Activated CD8-positive, alpha-beta T cell treated with anti-CD3 and anti-CD28 coated beads, Interleukin-2, amount 10 ng/mL, durations not matched to agents 7 days and 5 days (primary cell): ENCODE data around the gene GNB1. TPM values are rescaled to one million over a fixed set of nuclear protein-coding genes. Genes with fewer than 3 reads are reported as not detected.
A peak's percentile ranks its signal among the peaks of the same experiment; 100 is the strongest.

Experiments
- ATAC-seq: fragments of 150-1000 bp; cut with Tn5 transposase; one replicate; pipeline ENCODE4 v1.10.0; 2021; ENCODE audit warnings: moderate library complexity
- CTCF ChIA-PET: fragments of 350-600 bp; sonication (Branson Sonifier 250); formaldehyde crosslinking; loops from one replicate; lab custom pipeline; 2021; ENCODE audit warnings: antibody characterized with exemption; lab: Charles Lee
- POLR2A ChIA-PET: fragments of 350-600 bp; sonication (Branson Sonifier 250); formaldehyde crosslinking; loops from one replicate; lab custom pipeline; 2021; ENCODE audit warnings: antibody characterized with exemption; lab: Charles Lee
- DNase-seq: peaks from one replicate; pipeline ENCODE4 v3.0.0-alpha.2; 2020
- H3K27ac Mint-ChIP-seq: one replicate; pipeline ENCODE4 v1.8.0; 2021; ENCODE audit warnings: mild to moderate bottlenecking, mixed read lengths
- H3K27me3 Mint-ChIP-seq: one replicate; pipeline ENCODE4 v1.8.0; 2021; ENCODE audit warnings: low read depth, mixed read lengths
- H3K36me3 Mint-ChIP-seq: one replicate; pipeline ENCODE4 v1.8.0; 2021; ENCODE audit warnings: low read depth, mixed read lengths
- H3K4me1 Mint-ChIP-seq: one replicate; pipeline ENCODE4 v1.8.0; 2021; ENCODE audit warnings: low read depth, mixed read lengths
- H3K4me3 Mint-ChIP-seq: one replicate; pipeline ENCODE4 v1.8.0; 2021; ENCODE audit warnings: mild to moderate bottlenecking, mixed read lengths
- H3K9me3 Mint-ChIP-seq: one replicate; pipeline ENCODE4 v1.8.0; 2022; ENCODE audit warnings: mixed read lengths; ENCODE audit not compliant: insufficient read depth
- total RNA-seq, 2 experiments: library from RNA; stranded (reverse); gene quantifications; one replicate each; pipeline ENCODE4 v1.2.3, GENCODE V29; 2021

GNB1 gene
- total RNA-seq, 2 experiments from 2014 or later = 398 TPM

DNA sequence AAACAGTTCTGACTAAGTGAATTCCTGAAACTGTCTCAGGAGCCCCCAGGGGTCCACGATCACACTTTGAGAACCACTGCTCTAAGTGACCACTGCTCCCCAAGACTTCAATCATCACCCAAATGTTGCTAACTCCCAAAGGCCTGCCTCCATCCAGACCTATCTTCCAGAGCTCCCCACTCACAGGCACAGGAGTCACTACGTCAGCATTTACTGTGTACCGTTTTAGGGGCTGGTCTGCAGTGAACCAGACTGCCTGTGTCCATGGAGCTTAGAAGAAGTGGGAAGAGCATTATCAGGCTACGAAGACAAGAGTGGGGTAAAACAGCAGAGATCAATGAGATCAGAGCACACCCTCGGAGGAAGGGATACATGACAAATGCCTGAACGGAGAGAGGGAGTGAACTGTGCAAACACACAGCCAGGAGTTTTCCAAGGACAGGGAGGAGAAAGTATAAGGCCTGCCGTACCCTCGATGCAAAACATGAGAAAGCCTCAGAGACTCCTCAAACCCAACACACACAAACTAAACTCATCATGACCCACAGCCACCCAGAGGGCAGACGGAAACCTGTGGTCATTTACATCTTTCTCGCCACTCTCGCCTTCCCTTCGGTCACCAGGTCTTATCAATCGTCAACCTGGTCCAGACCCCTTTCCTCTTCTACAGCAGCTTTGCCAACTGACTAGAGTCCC lies 10.1 kb downstream of the GNB1 start:
- Mint-ChIP-seq H3K27ac (peak overlapping the region; percentile 58), H3K4me1 (peaks cover 56% of the 10 kb centered on the region), H3K36me3 (peaks cover 44% of the 10 kb centered on the region), H3K9me3 (no peaks in the 10 kb centered on the region), H3K4me3 (no peak overlapping the region), H3K27me3 (no peaks in the 10 kb centered on the region)
- ChIA-PET CTCF (no interaction called here), POLR2A (interaction anchor here (1.5 kb wide), 1 partner anchor 19 kb away, joined by 3 read pairs; no protein-coding TSS in a partner anchor)
- DNase-seq = no peak
- no peak for ATAC-seq

DNA sequence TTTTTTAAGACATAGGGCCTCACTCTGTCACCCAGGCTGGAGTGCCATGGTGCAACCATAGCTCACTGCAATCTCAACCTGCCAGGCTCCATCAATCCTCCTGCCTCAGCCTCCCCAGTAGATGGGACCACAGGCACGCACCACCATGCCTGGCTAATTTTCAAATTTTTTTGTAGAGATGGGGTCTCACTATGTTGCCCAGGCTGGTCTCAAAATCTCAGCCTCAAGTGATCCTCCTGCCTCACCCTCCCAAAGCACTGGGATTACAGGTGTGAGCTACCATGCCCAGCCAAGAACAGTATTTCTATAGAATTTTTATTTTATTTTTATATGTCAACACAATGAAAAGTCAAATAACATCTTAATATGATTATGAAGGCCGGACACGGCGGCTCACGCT lies 10.9 kb downstream of the GNB1 start:
- no peak overlapping the region for H3K27ac Mint-ChIP-seq
- ATAC-seq = no peak
- DNase-seq = no peak
- peaks cover 61% of the 10 kb centered on the region for H3K4me1 Mint-ChIP-seq
- H3K36me3 Mint-ChIP-seq = peaks cover 52% of the 10 kb centered on the region
- H3K27me3 Mint-ChIP-seq = no peaks in the 10 kb centered on the region
- POLR2A ChIA-PET = interaction anchor here (1.5 kb wide), 1 partner anchor 20 kb away, joined by 3 read pairs; no protein-coding TSS in a partner anchor
- CTCF ChIA-PET = no interaction called here
- no peak overlapping the region for H3K4me3 Mint-ChIP-seq
- H3K9me3 Mint-ChIP-seq = no peaks in the 10 kb centered on the region

DNA sequence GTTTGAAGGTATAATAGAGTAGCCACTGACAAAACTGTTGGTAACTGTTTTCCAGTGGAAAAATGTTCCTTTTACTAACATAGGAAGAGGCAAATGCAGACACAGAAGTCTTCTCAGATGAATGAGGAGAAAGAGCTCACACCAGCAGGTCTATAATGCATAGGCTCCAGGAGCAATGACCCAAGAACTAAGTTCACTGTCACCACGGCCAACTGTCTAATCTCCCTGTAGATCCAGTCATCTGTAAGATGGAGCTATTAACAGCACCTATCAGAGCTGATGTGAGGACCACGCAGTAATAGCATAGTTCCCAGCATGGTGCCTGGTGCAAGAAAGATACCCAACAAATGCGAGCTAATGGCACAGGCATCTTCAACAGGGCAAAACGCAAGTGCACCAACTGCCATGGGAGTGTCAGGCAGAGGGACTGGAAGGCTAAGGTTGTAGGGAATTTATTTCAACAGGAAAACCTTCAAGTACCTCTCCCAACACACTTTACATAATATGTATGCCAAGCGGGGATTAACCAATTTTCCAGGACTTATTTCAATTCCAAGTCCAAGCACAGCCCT lies 12.9 kb downstream of the GNB1 start:
- no peaks in the 10 kb centered on the region for H3K27me3 Mint-ChIP-seq
- ATAC-seq (no peak), DNase-seq (no peak)
- ChIA-PET CTCF (interaction anchor here (0.6 kb wide), 1 partner anchor 30 kb away, joined by 3 read pairs; no protein-coding TSS in a partner anchor), POLR2A (interaction anchor here (0.6 to 1.2 kb wide), 2 partner anchors 9 to 334 kb away, joined by 4 to 5 read pairs; no protein-coding TSS in a partner anchor)
- peaks cover 61% of the 10 kb centered on the region for H3K36me3 Mint-ChIP-seq
- H3K4me1 Mint-ChIP-seq = peaks cover 57% of the 10 kb centered on the region
- H3K9me3 Mint-ChIP-seq = no peaks in the 10 kb centered on the region
- no peak overlapping the region for H3K4me3 Mint-ChIP-seq
- no peak overlapping the region for H3K27ac Mint-ChIP-seq

DNA sequence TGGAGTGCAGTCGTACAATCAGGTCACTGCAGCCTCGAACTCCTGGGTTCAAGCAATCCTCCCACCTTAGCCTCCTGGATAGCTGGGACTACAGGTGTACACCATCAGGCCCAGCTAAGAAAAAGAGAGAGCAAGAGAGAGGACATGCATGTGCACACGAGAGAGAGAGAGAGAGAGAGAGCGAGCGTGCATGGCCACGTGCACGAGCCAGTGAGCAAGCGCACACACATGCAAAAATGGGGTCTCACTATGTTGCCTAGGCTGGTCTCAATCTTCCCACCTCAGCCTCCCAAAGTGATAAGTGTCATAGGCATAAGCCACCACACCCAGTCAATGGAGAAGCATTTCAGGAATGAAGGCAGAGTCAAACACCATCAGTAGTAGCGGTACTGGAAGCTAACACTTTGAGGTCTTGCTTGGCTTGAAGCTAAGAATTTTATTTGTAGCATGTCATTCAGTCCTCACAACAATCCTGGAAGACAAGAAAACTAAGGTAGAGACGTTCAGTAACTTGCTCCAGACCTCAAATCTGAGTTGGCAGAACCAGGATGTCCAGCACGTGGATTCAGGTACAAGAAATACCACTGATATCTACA lies 14.5 kb downstream of the GNB1 start:
- POLR2A ChIA-PET = interaction anchor here (1.3 kb wide), 1 partner anchor 32 kb away, joined by 5 read pairs; no protein-coding TSS in a partner anchor
- H3K4me3 Mint-ChIP-seq = no peak overlapping the region
- DNase-seq (no peak), ATAC-seq (no peak)
- peaks cover 61% of the 10 kb centered on the region for H3K4me1 Mint-ChIP-seq
- H3K27ac Mint-ChIP-seq = peak overlapping the region; percentile 63
- H3K36me3 Mint-ChIP-seq = peaks cover 68% of the 10 kb centered on the region
- CTCF ChIA-PET = interaction anchor here (0.7 kb wide), 1 partner anchor 33 kb away, joined by 3 read pairs; no protein-coding TSS in a partner anchor
- H3K27me3 Mint-ChIP-seq = no peaks in the 10 kb centered on the region
- no peaks in the 10 kb centered on the region for H3K9me3 Mint-ChIP-seq

DNA sequence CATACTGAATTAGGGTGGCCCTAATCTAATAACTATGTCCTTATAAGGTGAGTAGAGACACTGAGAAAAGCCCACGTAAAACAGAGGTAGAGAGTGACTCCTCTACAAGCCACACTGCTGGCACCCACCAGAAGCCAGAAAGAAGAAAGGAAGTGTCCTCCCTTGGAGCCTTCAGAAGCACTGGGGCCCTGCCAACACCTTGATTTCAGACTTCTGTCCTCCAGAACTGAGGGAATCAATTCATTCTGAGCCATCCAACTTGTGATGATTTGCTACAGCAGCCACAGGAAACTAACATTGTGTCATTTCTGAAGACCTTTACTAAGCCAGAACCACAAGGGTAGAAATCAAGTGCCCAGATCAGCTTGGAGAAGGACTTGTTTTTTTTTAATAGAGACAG lies 15.0 kb downstream of the GNB1 start:
- no peak for DNase-seq

DNA sequence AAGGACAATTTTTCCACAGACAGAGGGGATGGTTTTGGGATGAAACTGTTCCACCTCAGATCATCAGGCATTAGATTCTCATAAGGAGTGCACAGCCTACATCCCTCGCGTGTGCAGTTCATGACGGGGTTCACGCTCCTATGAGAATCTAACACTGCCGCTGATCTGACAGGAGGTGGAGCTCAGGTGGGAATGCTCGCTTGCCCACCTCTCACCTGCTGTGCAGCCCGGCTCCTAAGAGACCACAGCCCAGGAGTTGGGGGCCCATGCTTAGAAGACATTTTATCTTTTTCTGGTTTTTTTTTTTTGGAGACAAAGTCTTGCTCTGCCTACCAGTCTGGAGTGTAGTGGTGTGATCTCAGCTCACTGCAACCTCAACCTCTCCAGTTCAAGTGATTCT lies 16.0 kb downstream of the GNB1 start:
- peak overlapping the region; percentile 63 for H3K27ac Mint-ChIP-seq

More for the DNA sequence above, 15.0 kb downstream of the GNB1 start:
- peaks cover 70% of the 10 kb centered on the region for H3K36me3 Mint-ChIP-seq
- no peak overlapping the region for H3K4me3 Mint-ChIP-seq
- H3K27me3 Mint-ChIP-seq = no peaks in the 10 kb centered on the region
- H3K4me1 Mint-ChIP-seq = peaks cover 58% of the 10 kb centered on the region
- POLR2A ChIA-PET = interaction anchor here (1.3 kb wide), 1 partner anchor 33 kb away, joined by 5 read pairs; no protein-coding TSS in a partner anchor
- peak; percentile 40 for ATAC-seq
- H3K27ac Mint-ChIP-seq = peak overlapping the region; percentile 63
- H3K9me3 Mint-ChIP-seq = no peaks in the 10 kb centered on the region
- CTCF ChIA-PET = interaction anchor here (0.7 to 1.6 kb wide), 2 partner anchors 8 to 33 kb away, joined by 3 read pairs; no protein-coding TSS in a partner anchor

DNA sequence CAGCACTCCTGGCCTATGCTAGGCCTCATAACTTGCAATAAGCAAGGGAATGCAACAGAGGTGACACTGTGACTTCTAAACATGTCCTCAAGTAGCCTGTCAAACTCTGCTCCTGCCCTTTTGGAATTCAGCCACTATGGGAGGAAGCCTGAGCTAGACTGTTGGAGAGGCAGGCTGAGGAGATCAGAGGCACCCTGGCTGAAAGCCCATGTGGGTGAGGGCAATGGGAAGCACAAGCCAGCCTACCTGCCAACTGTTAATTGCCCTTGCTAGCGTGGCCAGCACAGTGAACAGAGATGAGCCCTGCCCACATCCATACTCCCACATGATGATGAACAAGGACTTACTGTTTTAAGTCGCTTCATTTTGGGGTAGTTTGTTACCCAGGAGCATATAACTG lies 17.7 kb downstream of the GNB1 start:
- ATAC-seq = no peak
- Mint-ChIP-seq H3K27me3 (no peaks in the 10 kb centered on the region), H3K4me3 (no peak overlapping the region), H3K4me1 (peaks cover 47% of the 10 kb centered on the region), H3K36me3 (peaks cover 65% of the 10 kb centered on the region), H3K9me3 (no peaks in the 10 kb centered on the region), H3K27ac (peak overlapping the region; percentile 25)
- ChIA-PET POLR2A (no interaction called here), CTCF (no interaction called here)
- DNase-seq = no peak

More for the DNA sequence above, 16.0 kb downstream of the GNB1 start:
- Mint-ChIP-seq H3K9me3 (no peaks in the 10 kb centered on the region), H3K4me3 (no peak overlapping the region), H3K27me3 (no peaks in the 10 kb centered on the region), H3K36me3 (peaks cover 69% of the 10 kb centered on the region), H3K4me1 (peaks cover 55% of the 10 kb centered on the region)
- CTCF ChIA-PET = interaction anchor here (1.6 kb wide), 1 partner anchor 9 kb away, joined by 3 read pairs; no protein-coding TSS in a partner anchor
- DNase-seq = no peak
- no peak for ATAC-seq
- POLR2A ChIA-PET = interaction anchor here (1.3 to 1.5 kb wide), 2 partner anchors 11 to 34 kb away, joined by 4 to 5 read pairs; no protein-coding TSS in a partner anchor

DNA sequence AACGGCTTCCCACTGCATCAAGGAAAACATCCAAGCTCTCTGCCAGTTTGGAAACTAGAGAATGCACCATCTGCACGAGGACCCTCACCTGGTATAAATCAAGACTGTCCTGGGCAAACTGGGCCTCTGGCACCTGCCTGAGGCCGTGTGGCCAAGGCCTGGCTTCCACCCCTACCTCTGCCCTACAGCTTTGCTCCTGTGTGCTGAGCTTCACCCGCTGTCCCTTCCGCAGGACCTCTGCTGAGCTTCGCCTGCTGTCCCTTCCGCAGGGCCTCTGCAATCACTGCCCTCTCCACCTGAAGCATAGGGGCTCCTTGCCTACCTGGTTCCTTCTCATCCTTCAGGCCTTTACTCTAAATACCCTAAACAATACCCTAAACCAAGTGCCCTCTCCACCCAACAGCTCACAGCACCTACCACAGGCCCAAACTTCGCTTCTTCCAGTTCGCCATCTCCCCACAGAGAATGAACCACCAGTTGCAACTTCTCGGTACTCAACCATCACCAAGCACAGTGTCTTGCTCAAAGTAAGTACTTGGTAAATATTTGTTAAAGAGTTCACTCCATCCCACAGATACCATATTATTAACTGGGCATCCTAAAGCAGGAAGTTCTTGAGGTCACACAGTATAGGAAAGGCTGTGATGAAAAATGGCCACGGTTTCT lies 18.4 kb downstream of the GNB1 start:
- ChIA-PET POLR2A (interaction anchor here (1.4 kb wide), 1 partner anchor 10 kb away, joined by 4 read pairs; no protein-coding TSS in a partner anchor), CTCF (interaction anchor here (1.5 kb wide), 1 partner anchor 33 kb away, joined by 3 read pairs; no protein-coding TSS in a partner anchor)
- ATAC-seq (no peak), DNase-seq (no peak)
- H3K9me3 Mint-ChIP-seq = no peaks in the 10 kb centered on the region
- peak overlapping the region; percentile 68 for H3K27ac Mint-ChIP-seq
- H3K36me3 Mint-ChIP-seq = peaks cover 59% of the 10 kb centered on the region
- peaks cover 40% of the 10 kb centered on the region for H3K4me1 Mint-ChIP-seq
- H3K4me3 Mint-ChIP-seq = no peak overlapping the region
- no peaks in the 10 kb centered on the region for H3K27me3 Mint-ChIP-seq

DNA sequence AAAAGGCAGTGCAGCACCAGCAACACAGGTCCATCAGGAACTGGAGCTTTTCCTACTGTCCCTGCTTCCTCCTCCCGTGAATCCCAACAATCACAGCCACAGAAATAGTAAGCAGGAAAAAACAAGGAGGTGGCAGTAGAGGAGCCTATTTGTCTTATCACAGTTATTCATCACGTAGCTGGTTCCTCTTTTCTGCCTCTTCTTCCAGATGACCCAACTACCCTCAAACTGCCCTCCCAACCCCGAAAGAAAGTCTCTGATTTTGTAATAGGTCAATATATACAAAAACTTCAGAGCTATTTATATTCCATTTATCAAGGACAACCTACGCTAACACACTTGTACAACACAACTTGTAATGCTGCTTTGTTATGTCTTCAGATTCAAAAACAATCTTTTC lies 21.4 kb downstream of the GNB1 start:
- Mint-ChIP-seq H3K4me3 (no peak overlapping the region), H3K4me1 (peaks cover 31% of the 10 kb centered on the region), H3K27me3 (no peaks in the 10 kb centered on the region), H3K27ac (no peak overlapping the region), H3K9me3 (no peaks in the 10 kb centered on the region), H3K36me3 (peaks cover 42% of the 10 kb centered on the region)
- ATAC-seq (no peak), DNase-seq (no peak)
- ChIA-PET CTCF (interaction anchor here (1.0 to 1.2 kb wide), 2 partner anchors 11 to 36 kb away, joined by 3 read pairs; no protein-coding TSS in a partner anchor), POLR2A (interaction anchor here (0.8 to 0.9 kb wide), 2 partner anchors 14 to 17 kb away, joined by 3 read pairs; no protein-coding TSS in a partner anchor)

DNA sequence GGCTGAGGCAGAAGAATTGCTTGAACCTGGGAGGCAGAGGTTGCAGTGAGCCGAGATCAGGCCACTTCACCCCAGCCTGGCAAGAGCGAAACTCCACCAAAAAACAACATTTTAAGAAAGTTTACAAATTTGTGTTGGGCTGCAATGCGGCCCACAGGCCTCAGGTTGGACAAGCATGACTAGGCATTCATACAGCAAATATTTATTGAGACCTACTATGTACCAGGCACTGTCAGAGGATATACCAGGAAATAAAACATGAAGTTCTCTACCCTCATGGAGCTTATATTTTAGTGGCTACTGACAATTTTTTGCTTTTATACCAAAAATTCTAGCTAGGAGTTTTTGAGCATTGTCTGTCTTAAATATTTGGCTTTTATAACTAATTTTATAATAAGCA lies 23.7 kb downstream of the GNB1 start:
- Mint-ChIP-seq H3K4me3 (no peak overlapping the region), H3K9me3 (no peaks in the 10 kb centered on the region), H3K4me1 (peaks cover 32% of the 10 kb centered on the region), H3K27me3 (no peaks in the 10 kb centered on the region), H3K27ac (no peak overlapping the region), H3K36me3 (peaks cover 40% of the 10 kb centered on the region)
- ATAC-seq = no peak
- CTCF ChIA-PET = interaction anchor here (1.2 to 1.7 kb wide), 2 partner anchors 20 to 42 kb away, joined by 3 to 4 read pairs; no protein-coding TSS in a partner anchor
- POLR2A ChIA-PET = no interaction called here
- DNase-seq = no peak
